Activated CD4-positive, alpha-beta T cell treated with anti-CD3 and anti-CD28 coated beads, Interleukin-2, Interleukin-4, amounts not matched to agents 100 ng/mL and 50 ng/mL, durations not matched to agents 16 hours and 8 hours (primary cell): ENCODE data around the gene GOLGA6L10.
"Not testable (repeated sequence)": the region's sequence is repeated elsewhere in the genome, so short reads cannot be mapped to it uniquely, and the experiment has no call there.

Experiments
- DNase-seq: peaks from one replicate; pipeline ENCODE4 v3.0.0-alpha.2; 2020; ENCODE audit warnings: low spot score

Gene GOLGA6L10

GRCh38 chr15:82317516-82317915 is 31.8 kb downstream of the GOLGA6L10 start:
- not testable (repeated sequence) for DNase-seq

- DNase-seq = no peak
Measured at GRCh38 chr15:82317091-82317489, 32.2 kb downstream of the GOLGA6L10 start.

- not testable (repeated sequence) for DNase-seq
Measured at GRCh38 chr15:82316247-82317090, 32.8 kb downstream of the GOLGA6L10 start.

- DNase-seq = no peak
Measured at GRCh38 chr15:82315519-82316246, 33.6 kb downstream of the GOLGA6L10 start.

GRCh38 chr15:82314769-82315518 is 34.3 kb downstream of the GOLGA6L10 start:
- DNase-seq = no peak

- not testable (repeated sequence) for DNase-seq
Measured at GRCh38 chr15:82313951-82314768, 35.1 kb downstream of the GOLGA6L10 start.

- no peak for DNase-seq
Measured at GRCh38 chr15:82313446-82313845, 35.8 kb downstream of the GOLGA6L10 start.

- no peak for DNase-seq
Measured at GRCh38 chr15:82312586-82313349, 36.5 kb downstream of the GOLGA6L10 start.

GRCh38 chr15:82311321-82311720 is 38.0 kb downstream of the GOLGA6L10 start:
- not testable (repeated sequence) for DNase-seq

GRCh38 chr15:82309802-82310201 is 39.5 kb downstream of the GOLGA6L10 start:
- no peak for DNase-seq

GRCh38 chr15:82307714-82308081 is 41.6 kb downstream of the GOLGA6L10 start:
- DNase-seq = no peak

GRCh38 chr15:82306791-82307713 is 42.2 kb downstream of the GOLGA6L10 start:
- no peak for DNase-seq

GRCh38 chr15:82305621-82306048 is 43.6 kb downstream of the GOLGA6L10 start:
- no peak for DNase-seq

- DNase-seq = no peak
Measured at GRCh38 chr15:82304778-82305090, 44.5 kb downstream of the GOLGA6L10 start.

GRCh38 chr15:82303956-82304777 is 45.1 kb downstream of the GOLGA6L10 start:
- DNase-seq = no peak

- no peak for DNase-seq
Measured at GRCh38 chr15:82301296-82302016, 47.8 kb downstream of the GOLGA6L10 start.

GRCh38 chr15:82300883-82301282 is 48.4 kb downstream of the GOLGA6L10 start:
- DNase-seq = no peak

- not testable (repeated sequence) for DNase-seq
Measured at GRCh38 chr15:82300326-82300725, 48.9 kb downstream of the GOLGA6L10 start.
